HG03159 (cell line): Measurements from ENCODE around the gene SMYD3.

ENCODE experiments used
- ATAC-seq: cut with Tn5 transposase; IDR thresholded peaks from one replicate; pipeline ENCODE4 v1.9.1; 2021; ENCODE audit warnings: mild to moderate bottlenecking, moderate library complexity; ENCODE audit not compliant: unreplicated experiment

Gene SMYD3

GRCh38 chr1:246476771-246477170 is 30.3 kb downstream of the SMYD3 start:
- no peak for ATAC-seq

GRCh38 chr1:246471688-246472087 is 35.4 kb downstream of the SMYD3 start:
- ATAC-seq: no peak

- no peak for ATAC-seq
These were observed 36.5 kb downstream of the SMYD3 start for GRCh38 chr1:246470585-246470984.

- no peak for ATAC-seq
These were observed 44.1 kb downstream of the SMYD3 start for GRCh38 chr1:246462986-246463385.

- ATAC-seq: no peak
These were observed 46.7 kb downstream of the SMYD3 start for GRCh38 chr1:246460406-246460805.

- no peak for ATAC-seq
These were observed 47.9 kb downstream of the SMYD3 start for GRCh38 chr1:246459221-246459620.

GRCh38 chr1:246455476-246455875 is 51.6 kb downstream of the SMYD3 start:
- no peak for ATAC-seq

- no peak for ATAC-seq
These were observed 52.4 kb downstream of the SMYD3 start for GRCh38 chr1:246454655-246455054.

GRCh38 chr1:246450611-246451251 is 56.3 kb downstream of the SMYD3 start:
- ATAC-seq: no peak

- ATAC-seq: no peak
These were observed 58.7 kb downstream of the SMYD3 start for GRCh38 chr1:246448373-246448772.

- ATAC-seq: no peak
These were observed 59.6 kb downstream of the SMYD3 start for GRCh38 chr1:246447501-246447900.

GRCh38 chr1:246445503-246445902 is 61.6 kb downstream of the SMYD3 start:
- no peak for ATAC-seq

GRCh38 chr1:246444617-246445016 is 62.5 kb downstream of the SMYD3 start:
- no peak for ATAC-seq

- ATAC-seq: no peak
These were observed 69.1 kb downstream of the SMYD3 start for GRCh38 chr1:246437961-246438360.

GRCh38 chr1:246435421-246436041 is 71.5 kb downstream of the SMYD3 start:
- no peak for ATAC-seq

GRCh38 chr1:246434335-246434734 is 72.7 kb downstream of the SMYD3 start:
- no peak for ATAC-seq

GRCh38 chr1:246428542-246429308 is 78.4 kb downstream of the SMYD3 start:
- ATAC-seq: no peak

- no peak for ATAC-seq
These were observed 79.5 kb downstream of the SMYD3 start for GRCh38 chr1:246427611-246428010.

- no peak for ATAC-seq
These were observed 81.2 kb downstream of the SMYD3 start for GRCh38 chr1:246425895-246426294.

GRCh38 chr1:246425139-246425794 is 81.8 kb downstream of the SMYD3 start:
- ATAC-seq: no peak

GRCh38 chr1:246420300-246420699 is 86.8 kb downstream of the SMYD3 start:
- ATAC-seq: no peak
